WTC11 (cell line): ENCODE results near the gene PARP3.

Experiments used
- CBFB ChIP-seq: sonication (generic); formaldehyde crosslinking; IDR thresholded peaks from 2 replicates; pipeline ENCODE4 v1.8.1; 2022; ENCODE audit warnings: mild to moderate bottlenecking, low read depth, missing genetic modification reagents
- RELA ChIP-seq: sonication (generic); formaldehyde crosslinking; IDR thresholded peaks from 2 replicates; pipeline ENCODE4 v1.8.1; 2022; ENCODE audit warnings: missing genetic modification reagents, mild to moderate bottlenecking, borderline replicate concordance
- ZNF138 ChIP-seq: sonication (generic); formaldehyde crosslinking; conservative IDR thresholded peaks from 2 replicates; pipeline ENCODE4 v1.8.1; 2022; ENCODE audit warnings: mild to moderate bottlenecking, moderate library complexity, missing genetic modification reagents
- TF ChIP-seq, protein P1 (sequence below): sonication (generic); formaldehyde crosslinking; IDR thresholded peaks from 2 replicates; pipeline ENCODE4 v1.8.1; 2022; ENCODE audit warnings: mild to moderate bottlenecking, missing genetic modification reagents, moderate library complexity, borderline replicate concordance
- TF ChIP-seq, protein P2 (sequence below): fragments of 200-600 bp; IDR thresholded peaks from 2 replicates; pipeline ENCODE4 v1.8.0; 2022; ENCODE audit warnings: antibody characterized with exemption
- TF ChIP-seq, protein P3 (sequence below): sonication (generic); formaldehyde crosslinking; IDR thresholded peaks from 2 replicates; pipeline ENCODE4 v1.8.1; 2022; ENCODE audit warnings: low read depth, missing genetic modification reagents, borderline replicate concordance
- TF ChIP-seq, protein P4 (sequence below): sonication (generic); formaldehyde crosslinking; IDR thresholded peaks from 2 replicates; pipeline ENCODE4 v1.8.0; 2022; ENCODE audit warnings: missing genetic modification reagents
- TF ChIP-seq, protein P5 (sequence below): sonication (generic); formaldehyde crosslinking; IDR thresholded peaks from 2 replicates; pipeline ENCODE4 v1.8.0; 2023; ENCODE audit warnings: missing genetic modification reagents
- TF ChIP-seq, protein P6 (sequence below): sonication (generic); formaldehyde crosslinking; IDR thresholded peaks from 2 replicates; pipeline ENCODE4 v1.8.1; 2023; ENCODE audit warnings: mild to moderate bottlenecking, missing genetic modification reagents, borderline replicate concordance
- TF ChIP-seq, protein P7 (sequence below): sonication (generic); formaldehyde crosslinking; conservative IDR thresholded peaks from 2 replicates; pipeline ENCODE4 v1.8.1; 2022; ENCODE audit warnings: mild to moderate bottlenecking, missing genetic modification reagents

DNA sequence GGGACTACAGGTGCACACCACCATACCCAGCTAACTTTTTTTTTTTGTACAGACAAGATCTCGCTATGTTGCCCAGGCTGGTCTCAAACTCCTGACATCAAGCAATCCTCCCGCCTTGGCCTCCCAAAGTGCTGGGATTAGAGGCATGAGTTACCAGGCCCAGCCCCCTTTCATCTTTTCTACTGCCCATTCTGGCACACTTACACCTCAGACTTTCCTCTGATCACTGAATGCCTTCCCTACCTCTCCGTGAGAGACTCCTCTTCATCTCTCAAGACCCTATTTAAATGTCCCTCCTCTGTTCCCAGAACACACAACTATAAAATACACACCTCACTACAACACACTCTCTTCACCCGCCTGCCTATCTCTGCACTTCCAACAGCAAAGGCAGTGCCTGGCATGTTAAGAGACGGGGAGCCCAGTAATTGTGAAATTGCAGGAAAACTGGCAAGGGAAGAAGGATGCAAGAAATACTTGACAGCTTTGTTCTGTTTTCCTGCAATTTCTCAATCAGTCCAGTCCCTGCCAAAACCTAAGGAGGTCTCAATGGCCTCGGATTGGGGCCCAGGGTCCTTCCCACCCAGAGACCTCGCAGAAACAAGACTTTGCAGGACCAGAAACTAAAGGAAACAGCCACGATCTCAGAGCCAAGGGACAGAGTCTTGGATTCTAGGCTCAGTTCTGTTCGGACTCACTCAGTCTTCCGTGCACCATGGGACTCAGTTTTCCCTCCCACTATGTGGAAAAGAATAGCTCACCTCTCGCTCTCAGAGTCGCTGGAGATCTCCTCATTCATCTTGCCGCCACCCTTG is 1.3 kb upstream of the PARP3 start:
- TF ChIP-seq, protein P1, sequence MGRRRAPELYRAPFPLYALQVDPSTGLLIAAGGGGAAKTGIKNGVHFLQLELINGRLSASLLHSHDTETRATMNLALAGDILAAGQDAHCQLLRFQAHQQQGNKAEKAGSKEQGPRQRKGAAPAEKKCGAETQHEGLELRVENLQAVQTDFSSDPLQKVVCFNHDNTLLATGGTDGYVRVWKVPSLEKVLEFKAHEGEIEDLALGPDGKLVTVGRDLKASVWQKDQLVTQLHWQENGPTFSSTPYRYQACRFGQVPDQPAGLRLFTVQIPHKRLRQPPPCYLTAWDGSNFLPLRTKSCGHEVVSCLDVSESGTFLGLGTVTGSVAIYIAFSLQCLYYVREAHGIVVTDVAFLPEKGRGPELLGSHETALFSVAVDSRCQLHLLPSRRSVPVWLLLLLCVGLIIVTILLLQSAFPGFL, result no peak
- TF ChIP-seq, protein P2, sequence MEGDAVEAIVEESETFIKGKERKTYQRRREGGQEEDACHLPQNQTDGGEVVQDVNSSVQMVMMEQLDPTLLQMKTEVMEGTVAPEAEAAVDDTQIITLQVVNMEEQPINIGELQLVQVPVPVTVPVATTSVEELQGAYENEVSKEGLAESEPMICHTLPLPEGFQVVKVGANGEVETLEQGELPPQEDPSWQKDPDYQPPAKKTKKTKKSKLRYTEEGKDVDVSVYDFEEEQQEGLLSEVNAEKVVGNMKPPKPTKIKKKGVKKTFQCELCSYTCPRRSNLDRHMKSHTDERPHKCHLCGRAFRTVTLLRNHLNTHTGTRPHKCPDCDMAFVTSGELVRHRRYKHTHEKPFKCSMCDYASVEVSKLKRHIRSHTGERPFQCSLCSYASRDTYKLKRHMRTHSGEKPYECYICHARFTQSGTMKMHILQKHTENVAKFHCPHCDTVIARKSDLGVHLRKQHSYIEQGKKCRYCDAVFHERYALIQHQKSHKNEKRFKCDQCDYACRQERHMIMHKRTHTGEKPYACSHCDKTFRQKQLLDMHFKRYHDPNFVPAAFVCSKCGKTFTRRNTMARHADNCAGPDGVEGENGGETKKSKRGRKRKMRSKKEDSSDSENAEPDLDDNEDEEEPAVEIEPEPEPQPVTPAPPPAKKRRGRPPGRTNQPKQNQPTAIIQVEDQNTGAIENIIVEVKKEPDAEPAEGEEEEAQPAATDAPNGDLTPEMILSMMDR, result no peak
- TF ChIP-seq, protein P3, sequence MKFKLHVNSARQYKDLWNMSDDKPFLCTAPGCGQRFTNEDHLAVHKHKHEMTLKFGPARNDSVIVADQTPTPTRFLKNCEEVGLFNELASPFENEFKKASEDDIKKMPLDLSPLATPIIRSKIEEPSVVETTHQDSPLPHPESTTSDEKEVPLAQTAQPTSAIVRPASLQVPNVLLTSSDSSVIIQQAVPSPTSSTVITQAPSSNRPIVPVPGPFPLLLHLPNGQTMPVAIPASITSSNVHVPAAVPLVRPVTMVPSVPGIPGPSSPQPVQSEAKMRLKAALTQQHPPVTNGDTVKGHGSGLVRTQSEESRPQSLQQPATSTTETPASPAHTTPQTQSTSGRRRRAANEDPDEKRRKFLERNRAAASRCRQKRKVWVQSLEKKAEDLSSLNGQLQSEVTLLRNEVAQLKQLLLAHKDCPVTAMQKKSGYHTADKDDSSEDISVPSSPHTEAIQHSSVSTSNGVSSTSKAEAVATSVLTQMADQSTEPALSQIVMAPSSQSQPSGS (CRISPR knock-in tag), result no peak
- TF ChIP-seq ZNF138, result no peak
- TF ChIP-seq RELA, result no peak
- no peak for TF ChIP-seq CBFB
- TF ChIP-seq, protein P4, sequence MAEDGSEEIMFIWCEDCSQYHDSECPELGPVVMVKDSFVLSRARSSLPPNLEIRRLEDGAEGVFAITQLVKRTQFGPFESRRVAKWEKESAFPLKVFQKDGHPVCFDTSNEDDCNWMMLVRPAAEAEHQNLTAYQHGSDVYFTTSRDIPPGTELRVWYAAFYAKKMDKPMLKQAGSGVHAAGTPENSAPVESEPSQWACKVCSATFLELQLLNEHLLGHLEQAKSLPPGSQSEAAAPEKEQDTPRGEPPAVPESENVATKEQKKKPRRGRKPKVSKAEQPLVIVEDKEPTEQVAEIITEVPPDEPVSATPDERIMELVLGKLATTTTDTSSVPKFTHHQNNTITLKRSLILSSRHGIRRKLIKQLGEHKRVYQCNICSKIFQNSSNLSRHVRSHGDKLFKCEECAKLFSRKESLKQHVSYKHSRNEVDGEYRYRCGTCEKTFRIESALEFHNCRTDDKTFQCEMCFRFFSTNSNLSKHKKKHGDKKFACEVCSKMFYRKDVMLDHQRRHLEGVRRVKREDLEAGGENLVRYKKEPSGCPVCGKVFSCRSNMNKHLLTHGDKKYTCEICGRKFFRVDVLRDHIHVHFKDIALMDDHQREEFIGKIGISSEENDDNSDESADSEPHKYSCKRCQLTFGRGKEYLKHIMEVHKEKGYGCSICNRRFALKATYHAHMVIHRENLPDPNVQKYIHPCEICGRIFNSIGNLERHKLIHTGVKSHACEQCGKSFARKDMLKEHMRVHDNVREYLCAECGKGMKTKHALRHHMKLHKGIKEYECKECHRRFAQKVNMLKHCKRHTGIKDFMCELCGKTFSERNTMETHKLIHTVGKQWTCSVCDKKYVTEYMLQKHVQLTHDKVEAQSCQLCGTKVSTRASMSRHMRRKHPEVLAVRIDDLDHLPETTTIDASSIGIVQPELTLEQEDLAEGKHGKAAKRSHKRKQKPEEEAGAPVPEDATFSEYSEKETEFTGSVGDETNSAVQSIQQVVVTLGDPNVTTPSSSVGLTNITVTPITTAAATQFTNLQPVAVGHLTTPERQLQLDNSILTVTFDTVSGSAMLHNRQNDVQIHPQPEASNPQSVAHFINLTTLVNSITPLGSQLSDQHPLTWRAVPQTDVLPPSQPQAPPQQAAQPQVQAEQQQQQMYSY, result no peak
- TF ChIP-seq, protein P5, sequence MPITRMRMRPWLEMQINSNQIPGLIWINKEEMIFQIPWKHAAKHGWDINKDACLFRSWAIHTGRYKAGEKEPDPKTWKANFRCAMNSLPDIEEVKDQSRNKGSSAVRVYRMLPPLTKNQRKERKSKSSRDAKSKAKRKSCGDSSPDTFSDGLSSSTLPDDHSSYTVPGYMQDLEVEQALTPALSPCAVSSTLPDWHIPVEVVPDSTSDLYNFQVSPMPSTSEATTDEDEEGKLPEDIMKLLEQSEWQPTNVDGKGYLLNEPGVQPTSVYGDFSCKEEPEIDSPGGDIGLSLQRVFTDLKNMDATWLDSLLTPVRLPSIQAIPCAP, result no peak
- TF ChIP-seq, protein P6, sequence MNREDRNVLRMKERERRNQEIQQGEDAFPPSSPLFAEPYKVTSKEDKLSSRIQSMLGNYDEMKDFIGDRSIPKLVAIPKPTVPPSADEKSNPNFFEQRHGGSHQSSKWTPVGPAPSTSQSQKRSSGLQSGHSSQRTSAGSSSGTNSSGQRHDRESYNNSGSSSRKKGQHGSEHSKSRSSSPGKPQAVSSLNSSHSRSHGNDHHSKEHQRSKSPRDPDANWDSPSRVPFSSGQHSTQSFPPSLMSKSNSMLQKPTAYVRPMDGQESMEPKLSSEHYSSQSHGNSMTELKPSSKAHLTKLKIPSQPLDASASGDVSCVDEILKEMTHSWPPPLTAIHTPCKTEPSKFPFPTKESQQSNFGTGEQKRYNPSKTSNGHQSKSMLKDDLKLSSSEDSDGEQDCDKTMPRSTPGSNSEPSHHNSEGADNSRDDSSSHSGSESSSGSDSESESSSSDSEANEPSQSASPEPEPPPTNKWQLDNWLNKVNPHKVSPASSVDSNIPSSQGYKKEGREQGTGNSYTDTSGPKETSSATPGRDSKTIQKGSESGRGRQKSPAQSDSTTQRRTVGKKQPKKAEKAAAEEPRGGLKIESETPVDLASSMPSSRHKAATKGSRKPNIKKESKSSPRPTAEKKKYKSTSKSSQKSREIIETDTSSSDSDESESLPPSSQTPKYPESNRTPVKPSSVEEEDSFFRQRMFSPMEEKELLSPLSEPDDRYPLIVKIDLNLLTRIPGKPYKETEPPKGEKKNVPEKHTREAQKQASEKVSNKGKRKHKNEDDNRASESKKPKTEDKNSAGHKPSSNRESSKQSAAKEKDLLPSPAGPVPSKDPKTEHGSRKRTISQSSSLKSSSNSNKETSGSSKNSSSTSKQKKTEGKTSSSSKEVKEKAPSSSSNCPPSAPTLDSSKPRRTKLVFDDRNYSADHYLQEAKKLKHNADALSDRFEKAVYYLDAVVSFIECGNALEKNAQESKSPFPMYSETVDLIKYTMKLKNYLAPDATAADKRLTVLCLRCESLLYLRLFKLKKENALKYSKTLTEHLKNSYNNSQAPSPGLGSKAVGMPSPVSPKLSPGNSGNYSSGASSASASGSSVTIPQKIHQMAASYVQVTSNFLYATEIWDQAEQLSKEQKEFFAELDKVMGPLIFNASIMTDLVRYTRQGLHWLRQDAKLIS (CRISPR knock-in tag), result no peak
- TF ChIP-seq, protein P7, sequence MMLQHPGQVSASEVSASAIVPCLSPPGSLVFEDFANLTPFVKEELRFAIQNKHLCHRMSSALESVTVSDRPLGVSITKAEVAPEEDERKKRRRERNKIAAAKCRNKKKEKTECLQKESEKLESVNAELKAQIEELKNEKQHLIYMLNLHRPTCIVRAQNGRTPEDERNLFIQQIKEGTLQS, result no peak
